ENCODE results near the gene CYP3A4. TPM values are rescaled to one million over a fixed set of nuclear protein-coding genes. Genes with fewer than 3 reads are reported as not detected.

CYP3A4 gene
- not detected for polyA plus RNA-seq (2013, experiment 1 of 2)
- not detected for polyA plus RNA-seq (2013, experiment 2 of 2)

- H3K9ac ChIP-seq (ENCODE audit: low read depth, low read length) = no peak within 1 kb of the TSS
- H3K4me3 ChIP-seq (ENCODE audit: low read length) = no peak within 1 kb of the TSS
- H3K27me3 ChIP-seq (ENCODE audit: insufficient read depth, low read length) = no peaks in the 10 kb centered on the region
- H3K4me1 ChIP-seq (ENCODE audit: insufficient read depth, low read length) = no peaks in the 10 kb centered on the region
- H3K9me3 ChIP-seq (ENCODE audit: insufficient read depth, low read depth, low read length) = no peaks in the 10 kb centered on the region
- H3K36me3 ChIP-seq (ENCODE audit: insufficient read depth, low read length) = no peaks in the 10 kb centered on the region
- H3K27ac ChIP-seq (ENCODE audit: low read depth, low read length) = no peak within 1 kb of the TSS
These were observed at the start of gene CYP3A4 for GRCh38 chr7:99784007-99784406. TSS of gene CYP3A4 (minus strand) at chr7:99784184. CDS start at chr7:99784081, 103 bp downstream.

DNA sequence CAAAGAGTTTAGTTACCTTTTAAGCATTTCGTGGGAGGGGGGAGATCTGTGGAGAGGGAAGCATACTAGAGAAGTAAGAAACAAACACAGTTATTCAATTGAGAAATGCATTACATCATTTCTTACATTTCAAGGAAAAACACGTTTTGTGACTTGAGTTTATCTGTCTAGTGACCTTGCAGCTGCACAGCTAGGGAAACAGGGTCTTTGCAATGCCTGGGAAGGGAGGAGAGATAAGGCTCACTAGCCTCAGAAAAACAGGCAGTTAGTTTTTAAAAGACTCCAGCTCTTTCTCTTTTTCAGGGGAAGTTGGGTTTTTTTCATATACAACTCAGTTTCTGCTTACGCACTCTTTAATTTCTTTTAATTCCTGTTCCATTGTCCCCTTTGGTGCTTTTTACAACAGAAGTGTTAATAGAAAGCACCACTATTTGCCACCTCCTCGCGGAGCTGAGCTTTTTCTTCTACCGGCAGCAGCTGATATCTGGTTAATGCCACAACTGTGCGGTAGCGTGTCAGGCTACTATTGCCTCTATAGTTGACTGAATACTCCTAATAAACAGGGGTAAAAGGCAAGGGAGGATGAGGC is 49.4 kb upstream of the CYP3A4 start:
- Histone ChIP-seq H3K27ac (ENCODE audit: low read depth, low read length) (no peak overlapping the region), H3K36me3 (ENCODE audit: insufficient read depth, low read length) (no peaks in the 10 kb centered on the region), H3K4me3 (ENCODE audit: low read length) (no peak overlapping the region), H3K4me1 (ENCODE audit: insufficient read depth, low read length) (no peaks in the 10 kb centered on the region; the same call in 1 of the 2 replicates), H3K9me3 (ENCODE audit: insufficient read depth, low read depth, low read length) (no peaks in the 10 kb centered on the region), H3K27me3 (ENCODE audit: insufficient read depth, low read length) (no peaks in the 10 kb centered on the region), H3K9ac (ENCODE audit: low read depth, low read length) (no peak overlapping the region)
- WGBS = 86% methylated on average over 8 of the region's 8 CpGs

- Histone ChIP-seq H3K27me3 (ENCODE audit: insufficient read depth, low read length) (no peaks in the 10 kb centered on the region), H3K4me3 (ENCODE audit: low read length) (no peak overlapping the region), H3K27ac (ENCODE audit: low read depth, low read length) (no peak overlapping the region), H3K36me3 (ENCODE audit: insufficient read depth, low read length) (no peaks in the 10 kb centered on the region), H3K4me1 (ENCODE audit: insufficient read depth, low read length) (no peaks in the 10 kb centered on the region), H3K9ac (ENCODE audit: low read depth, low read length) (no peak overlapping the region), H3K9me3 (ENCODE audit: insufficient read depth, low read depth, low read length) (no peaks in the 10 kb centered on the region)
These were observed 47.6 kb upstream of the CYP3A4 start for GRCh38 chr7:99831595-99831994.

GRCh38 chr7:99829524-99830160 is 45.7 kb upstream of the CYP3A4 start:
- Histone ChIP-seq H3K9ac (ENCODE audit: low read depth, low read length) (no peak overlapping the region), H3K4me1 (ENCODE audit: insufficient read depth, low read length) (no peaks in the 10 kb centered on the region), H3K36me3 (ENCODE audit: insufficient read depth, low read length) (no peaks in the 10 kb centered on the region), H3K4me3 (ENCODE audit: low read length) (no peak overlapping the region), H3K27me3 (ENCODE audit: insufficient read depth, low read length) (no peaks in the 10 kb centered on the region), H3K9me3 (ENCODE audit: insufficient read depth, low read depth, low read length) (no peaks in the 10 kb centered on the region), H3K27ac (ENCODE audit: low read depth, low read length) (no peak overlapping the region)
- WGBS = no CpG with 5 or more reads among the region's 1 CpG

- Histone ChIP-seq H3K27ac (ENCODE audit: low read depth, low read length) (no peak overlapping the region), H3K27me3 (ENCODE audit: insufficient read depth, low read length) (no peaks in the 10 kb centered on the region), H3K36me3 (ENCODE audit: insufficient read depth, low read length) (no peaks in the 10 kb centered on the region), H3K9ac (ENCODE audit: low read depth, low read length) (no peak overlapping the region), H3K9me3 (ENCODE audit: insufficient read depth, low read depth, low read length) (peaks cover 1% of the 10 kb centered on the region; the same call in 1 of the 2 replicates), H3K4me3 (ENCODE audit: low read length) (no peak overlapping the region), H3K4me1 (ENCODE audit: insufficient read depth, low read length) (no peaks in the 10 kb centered on the region)
These were observed 44.8 kb upstream of the CYP3A4 start for GRCh38 chr7:99828811-99829210.

DNA sequence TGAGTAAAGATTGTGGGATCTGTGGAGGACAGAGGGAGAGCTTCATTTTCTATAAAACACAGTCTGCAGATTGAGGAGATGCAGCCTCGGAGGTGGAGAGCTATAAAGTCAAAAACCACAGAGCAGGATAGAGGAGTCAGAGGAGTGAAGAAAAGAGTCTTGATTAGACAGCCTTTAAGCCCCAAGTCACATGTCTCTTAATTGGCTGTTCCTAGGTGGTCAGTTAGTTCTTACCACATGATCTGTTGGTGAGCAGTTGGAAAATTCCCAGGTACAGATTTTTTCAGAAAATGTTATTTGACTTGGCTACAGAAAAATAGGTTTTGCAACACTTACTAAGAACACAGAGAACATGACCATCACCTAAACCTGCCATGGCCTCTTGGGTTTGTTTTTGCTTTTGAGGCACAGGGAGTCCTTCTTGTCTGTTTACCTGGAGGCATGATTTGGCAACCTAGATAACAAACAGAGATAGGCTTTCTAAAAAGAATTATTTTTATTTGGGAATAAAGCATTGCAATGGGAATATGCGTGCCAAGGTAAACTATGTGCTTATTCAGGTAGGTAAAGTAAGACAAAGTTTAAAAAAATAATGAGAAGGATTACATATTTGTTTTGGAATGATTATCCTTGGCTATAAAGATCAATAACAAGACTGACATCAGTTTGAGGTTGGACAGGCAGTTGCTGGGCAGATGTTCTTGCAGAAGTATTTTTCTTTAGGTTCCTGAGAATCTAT is 43.2 kb upstream of the CYP3A4 start:
- H3K9ac ChIP-seq (ENCODE audit: low read depth, low read length) = no peak overlapping the region
- no peaks in the 10 kb centered on the region for H3K4me1 ChIP-seq (ENCODE audit: insufficient read depth, low read length)
- H3K27ac ChIP-seq (ENCODE audit: low read depth, low read length) = no peak overlapping the region
- H3K9me3 ChIP-seq (ENCODE audit: insufficient read depth, low read depth, low read length) = peaks cover 4% of the 10 kb centered on the region; the same call in 1 of the 2 replicates
- no peaks in the 10 kb centered on the region for H3K27me3 ChIP-seq (ENCODE audit: insufficient read depth, low read length)
- 96% methylated on average over 2 of the region's 2 CpGs for WGBS
- no peaks in the 10 kb centered on the region for H3K36me3 ChIP-seq (ENCODE audit: insufficient read depth, low read length)
- H3K4me3 ChIP-seq (ENCODE audit: low read length) = no peak overlapping the region

GRCh38 chr7:99825873-99826272 is 41.9 kb upstream of the CYP3A4 start:
- H3K36me3 ChIP-seq (ENCODE audit: insufficient read depth, low read length) = no peaks in the 10 kb centered on the region
- peaks cover 4% of the 10 kb centered on the region; the same call in 1 of the 2 replicates for H3K9me3 ChIP-seq (ENCODE audit: insufficient read depth, low read depth, low read length)
- H3K4me1 ChIP-seq (ENCODE audit: insufficient read depth, low read length) = no peaks in the 10 kb centered on the region
- H3K4me3 ChIP-seq (ENCODE audit: low read length) = no peak overlapping the region
- H3K9ac ChIP-seq (ENCODE audit: low read depth, low read length) = no peak overlapping the region
- H3K27ac ChIP-seq (ENCODE audit: low read depth, low read length) = no peak overlapping the region
- no peaks in the 10 kb centered on the region for H3K27me3 ChIP-seq (ENCODE audit: insufficient read depth, low read length)

DNA sequence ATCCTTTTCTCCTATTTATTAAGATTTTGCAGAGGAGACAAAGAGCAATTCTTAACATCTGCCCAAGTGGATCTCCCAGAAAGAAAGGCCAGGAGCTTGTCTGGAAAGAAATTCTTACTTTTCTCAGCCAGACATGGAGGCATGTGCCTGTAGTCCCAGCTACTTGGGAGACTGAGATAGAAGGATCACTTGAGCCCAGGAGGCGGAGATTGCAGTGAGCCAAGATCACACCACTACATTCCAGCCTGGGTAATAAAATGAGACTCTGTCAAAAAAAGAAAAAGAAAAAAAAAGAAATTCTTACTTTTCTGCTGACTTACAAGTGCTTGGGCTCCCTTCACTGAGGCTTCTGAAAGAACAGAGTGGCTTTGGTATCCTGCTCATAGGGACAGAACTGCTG is 41.5 kb upstream of the CYP3A4 start:
- Histone ChIP-seq H3K4me1 (ENCODE audit: insufficient read depth, low read length) (no peaks in the 10 kb centered on the region), H3K27me3 (ENCODE audit: insufficient read depth, low read length) (no peaks in the 10 kb centered on the region), H3K36me3 (ENCODE audit: insufficient read depth, low read length) (no peaks in the 10 kb centered on the region), H3K9ac (ENCODE audit: low read depth, low read length) (no peak overlapping the region), H3K27ac (ENCODE audit: low read depth, low read length) (no peak overlapping the region), H3K9me3 (ENCODE audit: insufficient read depth, low read depth, low read length) (peaks cover 4% of the 10 kb centered on the region; the same call in 1 of the 2 replicates), H3K4me3 (ENCODE audit: low read length) (no peak overlapping the region)
- WGBS = no CpG with 5 or more reads among the region's 1 CpG

DNA sequence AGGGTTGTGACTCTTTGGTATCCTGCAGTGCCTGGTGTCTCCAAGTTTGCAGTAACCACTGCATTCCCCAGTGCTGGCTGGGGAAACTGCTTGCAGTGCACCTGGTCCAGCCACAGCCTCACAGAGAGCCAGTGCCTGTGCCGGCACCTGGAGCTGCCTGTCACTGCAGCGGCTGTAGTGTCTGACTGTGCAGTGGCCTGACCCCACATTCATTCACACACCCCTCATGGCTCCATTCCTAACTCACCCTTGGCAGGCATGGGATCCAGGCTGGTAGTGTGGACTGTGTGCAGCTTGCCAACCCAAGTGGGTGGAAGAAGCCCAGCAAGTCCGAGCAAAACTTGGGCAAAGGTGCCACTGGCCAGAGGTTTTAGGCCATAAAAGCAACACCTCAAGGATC is 40.1 kb upstream of the CYP3A4 start:
- H3K9me3 ChIP-seq (ENCODE audit: insufficient read depth, low read depth, low read length) = peaks cover 4% of the 10 kb centered on the region; the same call in 1 of the 2 replicates
- no peaks in the 10 kb centered on the region for H3K36me3 ChIP-seq (ENCODE audit: insufficient read depth, low read length)
- no peak overlapping the region for H3K4me3 ChIP-seq (ENCODE audit: low read length)
- H3K27me3 ChIP-seq (ENCODE audit: insufficient read depth, low read length) = no peaks in the 10 kb centered on the region
- H3K9ac ChIP-seq (ENCODE audit: low read depth, low read length) = no peak overlapping the region
- no peak overlapping the region for H3K27ac ChIP-seq (ENCODE audit: low read depth, low read length)
- no peaks in the 10 kb centered on the region for H3K4me1 ChIP-seq (ENCODE audit: insufficient read depth, low read length)
- WGBS = 98% methylated on average over 3 of the region's 3 CpGs

GRCh38 chr7:99822731-99823718 is 39.0 kb upstream of the CYP3A4 start:
- Histone ChIP-seq H3K27me3 (ENCODE audit: insufficient read depth, low read length) (no peaks in the 10 kb centered on the region), H3K36me3 (ENCODE audit: insufficient read depth, low read length) (no peaks in the 10 kb centered on the region), H3K9me3 (ENCODE audit: insufficient read depth, low read depth, low read length) (peaks cover 4% of the 10 kb centered on the region; the same call in 1 of the 2 replicates), H3K4me1 (ENCODE audit: insufficient read depth, low read length) (no peaks in the 10 kb centered on the region), H3K9ac (ENCODE audit: low read depth, low read length) (no peak overlapping the region), H3K4me3 (ENCODE audit: low read length) (no peak overlapping the region), H3K27ac (ENCODE audit: low read depth, low read length) (no peak overlapping the region)
- 89% methylated on average over 4 of the region's 4 CpGs for WGBS

All from HUES64 (cell line).